Erythroblast (primary cell): ENCODE measurements around the gene CBL.

Experiments used
- GATA1 ChIP-seq: IDR thresholded peaks from 2 replicates; pipeline ENCODE4 v1.6.1; 2011; ENCODE audit warnings: low read depth, mild to moderate bottlenecking, control low read depth, low read length, moderate library complexity
- POLR2A ChIP-seq: IDR thresholded peaks from 2 replicates; pipeline ENCODE4 v1.6.1; 2011; ENCODE audit warnings: mild to moderate bottlenecking, low read length

DNA sequence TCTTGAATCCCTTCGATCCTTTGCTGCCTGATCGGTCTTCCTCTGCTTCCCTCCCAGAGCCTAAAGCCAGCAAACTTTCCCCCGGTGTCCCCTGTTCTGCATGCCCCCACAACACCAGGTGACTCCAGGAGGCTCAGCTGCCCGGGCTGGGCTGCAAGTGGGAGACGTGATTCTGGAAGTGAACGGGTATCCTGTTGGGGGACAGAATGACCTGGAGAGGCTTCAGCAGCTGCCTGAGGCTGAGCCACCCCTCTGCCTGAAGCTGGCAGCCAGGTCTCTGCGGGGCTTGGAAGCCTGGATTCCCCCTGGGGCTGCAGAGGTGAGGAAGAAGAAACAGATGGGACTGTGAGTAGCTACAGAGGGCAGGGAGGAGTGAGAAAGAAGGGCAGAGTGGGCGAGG lies 17.3 kb upstream of the CBL start:
- no peak for TF ChIP-seq POLR2A
- TF ChIP-seq GATA1 = no peak
